Upper lobe of left lung (tissue), 4 donors: ENCODE measurements around the gene BNC1.
A peak's percentile ranks its signal among the peaks of the same experiment; 100 is the strongest.

Experiments used
- EP300 ChIP-seq, 4 donors: sonication (generic); formaldehyde crosslinking; IDR thresholded peaks; one replicate each; pipeline ENCODE4 v1.5.1; 2017; ENCODE audit warnings: antibody characterized with exemption in 4 of 4, control low read depth in 2 of 4
- POLR2A ChIP-seq, 4 donors: fragments of 450-650 bp; IDR thresholded peaks; one replicate each; pipeline ENCODE4 v1.5.1; 2016 to 2017; ENCODE audit warnings: antibody characterized with exemption in 4 of 4, mild to moderate bottlenecking in 2 of 4
- POLR2AphosphoS5 ChIP-seq, 2 donors: sonication (generic); formaldehyde crosslinking; IDR thresholded peaks; one replicate each; pipeline ENCODE4 v1.5.1; 2017; ENCODE audit warnings: antibody characterized with exemption in 2 of 2
- TF ChIP-seq, protein P1 (sequence below), 6 experiments: fragments of 450-650 bp in 4 of 6; fragments of 200-600 bp in 2 of 6; sonication (generic) in 2 of 6; IDR thresholded peaks; one replicate each; pipeline ENCODE4 v1.5.1; 2016 to 2019; ENCODE audit warnings: antibody characterized with exemption in 6 of 6

DNA sequence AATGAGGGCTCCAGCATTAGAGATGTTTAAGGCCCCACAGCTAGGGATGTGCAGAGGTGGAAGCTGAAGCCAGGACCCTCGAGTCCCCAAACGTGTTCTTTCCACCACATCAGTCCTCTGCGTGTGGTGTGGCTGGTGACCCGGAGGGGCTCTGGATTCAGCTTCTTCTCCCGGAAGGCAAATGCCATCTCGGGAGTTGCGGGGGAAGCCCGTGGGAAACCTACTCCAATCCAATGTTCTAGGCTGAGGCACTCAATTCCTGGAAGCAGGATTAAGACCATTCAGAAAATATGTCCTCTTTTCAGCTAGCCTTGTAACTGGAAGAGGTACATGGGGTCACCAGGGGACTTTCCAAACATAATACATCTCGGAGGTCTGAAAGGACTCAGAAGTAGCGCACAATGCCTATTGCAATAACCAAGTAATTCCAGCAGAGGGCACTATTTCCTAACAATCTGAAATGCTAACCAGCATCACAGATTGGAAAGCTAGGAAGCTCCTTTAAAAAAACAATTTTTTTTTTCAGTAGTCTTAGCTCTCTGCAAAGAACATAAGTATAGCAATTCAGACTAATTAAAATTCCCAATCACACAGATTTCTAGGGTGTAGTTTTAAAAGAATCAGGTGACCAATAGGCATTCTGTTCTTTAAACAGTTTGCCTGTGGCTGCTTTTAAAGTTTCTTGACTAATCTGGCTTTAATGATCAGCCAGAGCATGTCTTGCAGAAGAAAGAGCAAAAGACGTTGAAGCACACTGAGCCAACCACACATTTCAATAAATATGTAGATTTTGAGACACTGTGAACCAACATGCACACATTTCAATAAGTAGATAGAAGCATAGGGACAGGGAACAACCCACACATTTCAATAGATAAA lies 36.1 kb downstream of the BNC1 start:
- TF ChIP-seq, protein P1, sequence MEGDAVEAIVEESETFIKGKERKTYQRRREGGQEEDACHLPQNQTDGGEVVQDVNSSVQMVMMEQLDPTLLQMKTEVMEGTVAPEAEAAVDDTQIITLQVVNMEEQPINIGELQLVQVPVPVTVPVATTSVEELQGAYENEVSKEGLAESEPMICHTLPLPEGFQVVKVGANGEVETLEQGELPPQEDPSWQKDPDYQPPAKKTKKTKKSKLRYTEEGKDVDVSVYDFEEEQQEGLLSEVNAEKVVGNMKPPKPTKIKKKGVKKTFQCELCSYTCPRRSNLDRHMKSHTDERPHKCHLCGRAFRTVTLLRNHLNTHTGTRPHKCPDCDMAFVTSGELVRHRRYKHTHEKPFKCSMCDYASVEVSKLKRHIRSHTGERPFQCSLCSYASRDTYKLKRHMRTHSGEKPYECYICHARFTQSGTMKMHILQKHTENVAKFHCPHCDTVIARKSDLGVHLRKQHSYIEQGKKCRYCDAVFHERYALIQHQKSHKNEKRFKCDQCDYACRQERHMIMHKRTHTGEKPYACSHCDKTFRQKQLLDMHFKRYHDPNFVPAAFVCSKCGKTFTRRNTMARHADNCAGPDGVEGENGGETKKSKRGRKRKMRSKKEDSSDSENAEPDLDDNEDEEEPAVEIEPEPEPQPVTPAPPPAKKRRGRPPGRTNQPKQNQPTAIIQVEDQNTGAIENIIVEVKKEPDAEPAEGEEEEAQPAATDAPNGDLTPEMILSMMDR (IDR thresholded peaks at IDR 0.05) = peak; percentile 76 to 94 (median 89)
- no peak for TF ChIP-seq EP300 (IDR thresholded peaks at IDR 0.05)
- no peak for TF ChIP-seq POLR2A (IDR thresholded peaks at IDR 0.05)
- TF ChIP-seq POLR2AphosphoS5 (IDR thresholded peaks at IDR 0.05) = no peak
